GM21619 (cell line): Measurements from ENCODE around the gene CDK6.
A peak's percentile ranks its signal among the peaks of the same experiment; 100 is the strongest.

Experiments
- ATAC-seq: cut with Tn5 transposase; IDR thresholded peaks from one replicate; pipeline ENCODE4 v1.9.1; 2021; ENCODE audit not compliant: unreplicated experiment

The CDK6 gene

GRCh38 chr7:92714767-92715166, 121.6 kb downstream of the CDK6 start:
- ATAC-seq = no peak

GRCh38 chr7:92714280-92714679, 122.1 kb downstream of the CDK6 start:
- no peak for ATAC-seq

GRCh38 chr7:92709912-92710311, 126.5 kb downstream of the CDK6 start:
- ATAC-seq = no peak

GRCh38 chr7:92709150-92709549, 127.2 kb downstream of the CDK6 start:
- no peak for ATAC-seq

- no peak for ATAC-seq
Observed at GRCh38 chr7:92708111-92709042, 128.0 kb downstream of the CDK6 start.

- no peak for ATAC-seq
Observed at GRCh38 chr7:92707435-92707834, 128.9 kb downstream of the CDK6 start.

- no peak for ATAC-seq
Observed at GRCh38 chr7:92706563-92706962, 129.8 kb downstream of the CDK6 start.

GRCh38 chr7:92705831-92706230, 130.5 kb downstream of the CDK6 start:
- no peak for ATAC-seq

- no peak for ATAC-seq
Observed at GRCh38 chr7:92704858-92705257, 131.5 kb downstream of the CDK6 start.

GRCh38 chr7:92702535-92702934, 133.8 kb downstream of the CDK6 start:
- no peak for ATAC-seq

GRCh38 chr7:92699966-92700514, 136.3 kb downstream of the CDK6 start:
- no peak for ATAC-seq

- no peak for ATAC-seq
Observed at GRCh38 chr7:92699560-92699959, 136.8 kb downstream of the CDK6 start.

- no peak for ATAC-seq
Observed at GRCh38 chr7:92698237-92698841, 138.0 kb downstream of the CDK6 start.

- ATAC-seq = no peak
Observed at GRCh38 chr7:92697414-92697813, 139.0 kb downstream of the CDK6 start.

GRCh38 chr7:92697012-92697411, 139.4 kb downstream of the CDK6 start:
- ATAC-seq = no peak

- ATAC-seq = no peak
Observed at GRCh38 chr7:92696584-92696983, 139.8 kb downstream of the CDK6 start.

- no peak for ATAC-seq
Observed at GRCh38 chr7:92695308-92696261, 140.8 kb downstream of the CDK6 start.

- no peak for ATAC-seq
Observed at GRCh38 chr7:92694211-92694610, 142.2 kb downstream of the CDK6 start.

GRCh38 chr7:92693519-92693918, 142.9 kb downstream of the CDK6 start:
- ATAC-seq = no peak

- peak; percentile 84 for ATAC-seq
Observed at GRCh38 chr7:92691578-92691977, 144.8 kb downstream of the CDK6 start.
